ENCODE data around the gene GLI1.

- TF ChIP-seq CTCF (IDR thresholded peaks at IDR 0.05 in 4 of 5, conservative IDR thresholded peaks at IDR 0.05 in 1 of 5) (no peak), POLR2A (IDR thresholded peaks at IDR 0.05) (no peak)
These were observed 55.3 kb downstream of the GLI1 start for GRCh38 chr12:57514720-57515407.

Data from gastrocnemius medialis (tissue), 4 donors.